DOHH2 (cell line): Measurements from ENCODE around the gene GJA4.
"Not testable (repeated sequence)": the region's sequence is repeated elsewhere in the genome, so short reads cannot be mapped to it uniquely, and the experiment has no call there.

Experiments used
- H3F3A ChIP-seq: fragments of 200-600 bp; sonication (generic), shearing (Covaris generic); 2 replicates; pipeline ENCODE4 v1.6.0; 2016; ENCODE audit warnings: antibody characterized with exemption, mild to moderate bottlenecking; ENCODE audit not compliant: control insufficient read depth, insufficient read depth
- H3K27ac ChIP-seq: fragments of 200-600 bp; sonication (generic); 2 replicates; pipeline ENCODE4 v1.5.1; 2014; ENCODE audit warnings: low read depth, mild to moderate bottlenecking, low read length, moderate library complexity
- H3K27me3 ChIP-seq: fragments of 200-600 bp; sonication (generic); 2 replicates; pipeline ENCODE4 v1.6.1; 2014; ENCODE audit warnings: mild to moderate bottlenecking, low read length, mixed read lengths; ENCODE audit not compliant: control insufficient read depth
- H3K36me3 ChIP-seq: fragments of 200-600 bp; sonication (generic); 2 replicates; pipeline ENCODE4 v1.6.1; 2014; ENCODE audit warnings: mild to moderate bottlenecking, low read length, moderate library complexity, mixed read lengths; ENCODE audit not compliant: control insufficient read depth
- H3K4me1 ChIP-seq: fragments of 200-600 bp; sonication (generic); 2 replicates; pipeline ENCODE4 v1.6.1; 2014; ENCODE audit warnings: mild to moderate bottlenecking, low read length, mixed read lengths; ENCODE audit not compliant: control insufficient read depth
- H3K4me2 ChIP-seq: fragments of 200-600 bp; sonication (generic); 2 replicates; pipeline ENCODE4 v1.6.0; 2014; ENCODE audit warnings: mild to moderate bottlenecking, low read length, moderate library complexity
- H3K4me3 ChIP-seq: fragments of 200-600 bp; sonication (generic); 2 replicates; pipeline ENCODE4 v1.5.1; 2014; ENCODE audit warnings: mild to moderate bottlenecking, low read length, mixed read lengths
- H3K79me2 ChIP-seq: fragments of 200-600 bp; sonication (generic); 2 replicates; pipeline ENCODE4 v1.6.1; 2014; ENCODE audit warnings: mild to moderate bottlenecking, low read length, mixed read lengths; ENCODE audit not compliant: control insufficient read depth
- H3K9me2 ChIP-seq: fragments of 200-600 bp; sonication (generic); replicated peaks from 2 replicates; pipeline ENCODE4 v1.6.1; 2014; ENCODE audit warnings: mild to moderate bottlenecking, low read length, mixed read lengths; ENCODE audit not compliant: control insufficient read depth
- H3K9me3 ChIP-seq: fragments of 200-600 bp; sonication (generic); 2 replicates; pipeline ENCODE4 v1.6.1; 2014; ENCODE audit warnings: antibody characterized with exemption, low read length, mixed read lengths; ENCODE audit not compliant: control insufficient read depth, insufficient read depth
- H4K20me1 ChIP-seq: fragments of 200-600 bp; sonication (generic); 2 replicates; pipeline ENCODE4 v1.6.0; 2014; ENCODE audit warnings: low read depth, mild to moderate bottlenecking, antibody characterized with exemption, low read length, moderate library complexity; ENCODE audit not compliant: control insufficient read depth, insufficient read depth
- EZH2phosphoT487 ChIP-seq: fragments of 200-600 bp; sonication (generic); IDR thresholded peaks from 2 replicates; pipeline ENCODE4 v1.6.1; 2017; ENCODE audit warnings: borderline replicate concordance, mild to moderate bottlenecking, antibody characterized with exemption, low read length, moderate library complexity, mixed read lengths
- TF ChIP-seq, protein P1 (sequence below): fragments of 200-600 bp; sonication (generic); IDR thresholded peaks from one replicate; pipeline ENCODE4 v1.5.1; 2014; ENCODE audit warnings: antibody characterized with exemption, mild to moderate bottlenecking, low read depth, low read length; ENCODE audit not compliant: poor library complexity, severe bottlenecking

GJA4 gene

DNA sequence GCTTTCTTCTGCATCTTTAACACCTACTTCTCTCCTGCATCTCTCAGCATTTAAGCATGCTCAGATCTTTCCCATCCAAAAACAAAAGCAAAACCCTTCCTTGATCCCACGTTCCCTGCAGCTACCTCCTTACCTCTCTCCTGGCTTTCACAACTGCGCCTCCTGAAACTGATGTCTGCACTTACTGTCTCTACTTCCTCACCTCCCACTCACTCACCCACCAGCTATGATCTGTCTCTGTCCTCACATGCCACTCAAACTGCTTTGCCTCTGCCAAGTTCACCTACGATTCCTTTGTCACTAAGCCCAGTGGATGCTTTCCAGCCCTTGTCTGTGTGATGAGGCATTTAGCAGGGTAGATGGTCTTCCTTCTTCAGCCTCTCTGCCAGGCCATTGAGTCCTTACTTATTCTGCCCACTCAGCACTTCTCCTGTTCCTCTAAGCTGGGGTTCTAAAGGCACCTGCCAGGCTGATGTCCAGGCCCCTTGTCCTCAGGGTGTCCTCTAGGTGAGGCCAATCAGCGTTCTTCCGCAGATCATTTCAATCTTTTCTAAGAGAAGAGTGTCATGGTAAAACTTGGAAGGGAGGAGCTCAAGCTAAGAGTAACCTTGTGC, 21.8 kb upstream of the GJA4 start:
- no peak overlapping the region for H3K4me2 ChIP-seq
- no peaks in the 10 kb centered on the region for H3K36me3 ChIP-seq
- no peaks in the 10 kb centered on the region for H3K9me2 ChIP-seq
- TF ChIP-seq, protein P1, sequence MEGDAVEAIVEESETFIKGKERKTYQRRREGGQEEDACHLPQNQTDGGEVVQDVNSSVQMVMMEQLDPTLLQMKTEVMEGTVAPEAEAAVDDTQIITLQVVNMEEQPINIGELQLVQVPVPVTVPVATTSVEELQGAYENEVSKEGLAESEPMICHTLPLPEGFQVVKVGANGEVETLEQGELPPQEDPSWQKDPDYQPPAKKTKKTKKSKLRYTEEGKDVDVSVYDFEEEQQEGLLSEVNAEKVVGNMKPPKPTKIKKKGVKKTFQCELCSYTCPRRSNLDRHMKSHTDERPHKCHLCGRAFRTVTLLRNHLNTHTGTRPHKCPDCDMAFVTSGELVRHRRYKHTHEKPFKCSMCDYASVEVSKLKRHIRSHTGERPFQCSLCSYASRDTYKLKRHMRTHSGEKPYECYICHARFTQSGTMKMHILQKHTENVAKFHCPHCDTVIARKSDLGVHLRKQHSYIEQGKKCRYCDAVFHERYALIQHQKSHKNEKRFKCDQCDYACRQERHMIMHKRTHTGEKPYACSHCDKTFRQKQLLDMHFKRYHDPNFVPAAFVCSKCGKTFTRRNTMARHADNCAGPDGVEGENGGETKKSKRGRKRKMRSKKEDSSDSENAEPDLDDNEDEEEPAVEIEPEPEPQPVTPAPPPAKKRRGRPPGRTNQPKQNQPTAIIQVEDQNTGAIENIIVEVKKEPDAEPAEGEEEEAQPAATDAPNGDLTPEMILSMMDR = no peak
- no peak for TF ChIP-seq EZH2phosphoT487
- H3K27me3 ChIP-seq = peaks cover 6% of the 10 kb centered on the region; the same call in 1 of the 2 replicates
- no peaks in the 10 kb centered on the region for H3K4me1 ChIP-seq
- no peaks in the 10 kb centered on the region for H4K20me1 ChIP-seq
- no peak overlapping the region for H3K4me3 ChIP-seq
- H3F3A ChIP-seq = no peaks in the 10 kb centered on the region
- H3K79me2 ChIP-seq = no peaks in the 10 kb centered on the region
- H3K9me3 ChIP-seq = no peaks in the 10 kb centered on the region
- no peak overlapping the region for H3K27ac ChIP-seq

DNA sequence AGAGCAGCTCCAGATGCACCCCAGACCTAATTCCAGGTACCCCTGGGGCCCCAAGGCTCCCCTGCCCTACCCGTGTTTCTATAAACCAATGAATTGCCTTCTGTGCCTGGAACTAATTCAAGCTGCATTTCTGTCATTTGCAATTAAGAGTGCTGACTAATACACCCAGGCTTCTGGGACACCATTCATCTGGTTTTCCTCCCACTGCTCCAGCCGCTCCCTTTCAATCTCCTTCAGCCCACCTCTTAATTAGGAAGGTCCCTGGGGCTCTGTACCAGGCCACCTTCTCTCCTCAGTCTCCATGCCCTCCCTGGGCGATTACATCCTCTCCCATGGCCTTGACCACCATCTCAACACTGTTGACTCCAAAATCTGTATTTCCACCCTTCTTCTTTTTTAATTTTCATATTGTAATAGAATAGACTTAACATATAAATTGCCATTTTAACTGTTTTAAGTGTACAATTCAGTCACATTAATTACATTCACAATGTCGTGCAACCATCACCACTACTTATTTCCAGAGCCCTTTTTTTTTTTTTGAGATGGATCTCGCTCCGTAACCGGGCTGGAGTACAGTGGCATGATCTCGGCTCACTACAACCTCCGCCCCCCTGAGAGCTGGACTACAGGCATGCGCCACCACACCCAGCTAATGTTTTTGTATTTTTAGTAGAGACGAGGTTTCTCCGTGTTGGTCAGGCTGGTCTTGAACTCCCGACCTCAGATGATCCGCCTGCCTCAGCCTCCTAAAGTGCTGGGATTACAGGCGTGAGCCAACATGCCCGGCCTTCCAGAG, 21.0 kb upstream of the GJA4 start:
- H3F3A ChIP-seq = no peaks in the 10 kb centered on the region
- H3K4me3 ChIP-seq = no peak overlapping the region
- no peaks in the 10 kb centered on the region for H3K4me1 ChIP-seq
- H3K27ac ChIP-seq = no peak overlapping the region
- no peaks in the 10 kb centered on the region for H3K9me2 ChIP-seq
- H3K79me2 ChIP-seq = no peaks in the 10 kb centered on the region
- no peak for TF ChIP-seq EZH2phosphoT487
- TF ChIP-seq, protein P1 = no peak
- peaks cover 6% of the 10 kb centered on the region; the same call in 1 of the 2 replicates for H3K27me3 ChIP-seq
- H3K9me3 ChIP-seq = no peaks in the 10 kb centered on the region
- H4K20me1 ChIP-seq = no peaks in the 10 kb centered on the region
- H3K36me3 ChIP-seq = no peaks in the 10 kb centered on the region
- no peak overlapping the region for H3K4me2 ChIP-seq

- H3K27ac ChIP-seq, H3K9me3 ChIP-seq, H3K79me2 ChIP-seq, H3K4me3 ChIP-seq, H3K27me3 ChIP-seq, H3K4me1 ChIP-seq, H4K20me1 ChIP-seq, H3K4me2 ChIP-seq, H3F3A ChIP-seq, H3K36me3 ChIP-seq, H3K9me2 ChIP-seq: not testable (repeated sequence)
Measured at GRCh38 chr1:34773114-34773513, 19.7 kb upstream of the GJA4 start.

- Histone ChIP-seq H3K79me2 (no peaks in the 10 kb centered on the region), H3K4me1 (no peaks in the 10 kb centered on the region), H3K4me2 (no peak overlapping the region), H3K4me3 (no peak overlapping the region), H3K27me3 (peaks cover 2% of the 10 kb centered on the region; the same call in 1 of the 2 replicates), H3K9me3 (no peaks in the 10 kb centered on the region), H3K9me2 (no peaks in the 10 kb centered on the region), H3F3A (no peaks in the 10 kb centered on the region), H4K20me1 (no peaks in the 10 kb centered on the region), H3K36me3 (no peaks in the 10 kb centered on the region), H3K27ac (no peak overlapping the region)
- TF ChIP-seq, protein P1 = no peak
- TF ChIP-seq EZH2phosphoT487 = no peak
Measured at GRCh38 chr1:34774957-34775356, 17.8 kb upstream of the GJA4 start.
